HFFc6 (cell line): ENCODE results near the gene PPARGC1A. TPM values are rescaled to one million over a fixed set of nuclear protein-coding genes. Genes with fewer than 3 reads are reported as not detected.
A peak's percentile ranks its signal among the peaks of the same experiment; 100 is the strongest.

ENCODE experiments used
- DNase-seq: peaks from one replicate; pipeline ENCODE4 v3.0.0-alpha.2; 2018
- H3K27ac Mint-ChIP-seq: 2 replicates; pipeline ENCODE4 v1.8.0; 2020; ENCODE audit warnings: mild to moderate bottlenecking, mixed read lengths
- H3K27me3 Mint-ChIP-seq: 2 replicates; pipeline ENCODE4 v1.8.0; 2021; ENCODE audit warnings: mild to moderate bottlenecking, moderate library complexity, mixed read lengths; ENCODE audit not compliant: insufficient read depth
- H3K36me3 Mint-ChIP-seq: 2 replicates; pipeline ENCODE4 v1.8.0; 2021; ENCODE audit warnings: low read depth, mixed read lengths
- H3K4me1 Mint-ChIP-seq: 2 replicates; pipeline ENCODE4 v1.8.0; 2020; ENCODE audit warnings: low read depth, mixed read lengths
- H3K4me3 Mint-ChIP-seq: 2 replicates; pipeline ENCODE4 v1.8.0; 2020; ENCODE audit warnings: mild to moderate bottlenecking, moderate library complexity, mixed read lengths
- H3K9me3 Mint-ChIP-seq: 2 replicates; pipeline ENCODE4 v1.8.0; 2020; ENCODE audit warnings: mild to moderate bottlenecking, mixed read lengths
- CTCF ChIP-seq: fragments of 200-600 bp; sonication (generic); IDR thresholded peaks from 2 replicates; pipeline ENCODE4 v1.5.0; 2021; ENCODE audit warnings: antibody characterized with exemption, mild to moderate bottlenecking
- total RNA-seq, 6 experiments: library from RNA; stranded (reverse); fragmentation: NEBNext Ultra II Directional; extraction: Animal tissue kit (Norgen Biotek cat#: 25700); gene quantifications; 2 replicates in 1 of 6; 3 replicates in 5 of 6; pipeline ENCODE4 v1.2.3, GENCODE V29; 2021

Gene PPARGC1A
- total RNA-seq, 6 experiments from 2014 or later = not detected

- no peak for DNase-seq
- Mint-ChIP-seq H3K4me3 (no peak overlapping the region), H3K27me3 (no peaks in the 10 kb centered on the region), H3K27ac (no peak overlapping the region), H3K36me3 (no peaks in the 10 kb centered on the region), H3K9me3 (peaks cover 39% of the 10 kb centered on the region), H3K4me1 (no peaks in the 10 kb centered on the region)
- TF ChIP-seq CTCF = no peak
These were observed 75.3 kb downstream of the PPARGC1A start for GRCh38 chr4:23814587-23814986.

- no peak overlapping the region for H3K4me3 Mint-ChIP-seq
- H3K4me1 Mint-ChIP-seq = no peaks in the 10 kb centered on the region
- H3K27ac Mint-ChIP-seq = no peak overlapping the region
- no peaks in the 10 kb centered on the region for H3K36me3 Mint-ChIP-seq
- H3K9me3 Mint-ChIP-seq = peaks cover 25% of the 10 kb centered on the region
- TF ChIP-seq CTCF = no peak
- no peak for DNase-seq
- H3K27me3 Mint-ChIP-seq = no peaks in the 10 kb centered on the region
These were observed 78.7 kb downstream of the PPARGC1A start for GRCh38 chr4:23811161-23811560.

GRCh38 chr4:23805450-23805851 lies 84.4 kb downstream of the PPARGC1A start:
- Mint-ChIP-seq H3K36me3 (no peaks in the 10 kb centered on the region; the same call in 1 of the 2 replicates), H3K27ac (no peak overlapping the region), H3K27me3 (no peaks in the 10 kb centered on the region), H3K4me3 (no peak overlapping the region), H3K9me3 (peaks cover 37% of the 10 kb centered on the region), H3K4me1 (no peaks in the 10 kb centered on the region)
- DNase-seq = no peak
- TF ChIP-seq CTCF = no peak

- no peaks in the 10 kb centered on the region for H3K27me3 Mint-ChIP-seq
- DNase-seq = peak; percentile 0
- H3K9me3 Mint-ChIP-seq = peaks cover 21% of the 10 kb centered on the region
- no peak overlapping the region for H3K4me3 Mint-ChIP-seq
- no peak for TF ChIP-seq CTCF
- no peak overlapping the region for H3K27ac Mint-ChIP-seq
- no peaks in the 10 kb centered on the region for H3K4me1 Mint-ChIP-seq
- no peaks in the 10 kb centered on the region for H3K36me3 Mint-ChIP-seq
These were observed 100.1 kb downstream of the PPARGC1A start for GRCh38 chr4:23789762-23790161.

- no peak for TF ChIP-seq CTCF
- Mint-ChIP-seq H3K4me1 (no peaks in the 10 kb centered on the region), H3K4me3 (no peak overlapping the region), H3K27ac (no peak overlapping the region), H3K27me3 (no peaks in the 10 kb centered on the region), H3K36me3 (no peaks in the 10 kb centered on the region), H3K9me3 (peaks cover 25% of the 10 kb centered on the region)
- no peak for DNase-seq
These were observed 101.4 kb downstream of the PPARGC1A start for GRCh38 chr4:23788460-23788859.

GRCh38 chr4:23788027-23788426 lies 101.8 kb downstream of the PPARGC1A start:
- H3K9me3 Mint-ChIP-seq = peaks cover 30% of the 10 kb centered on the region
- no peak for TF ChIP-seq CTCF
- H3K4me3 Mint-ChIP-seq = no peak overlapping the region
- H3K27me3 Mint-ChIP-seq = no peaks in the 10 kb centered on the region
- no peak for DNase-seq
- no peaks in the 10 kb centered on the region for H3K36me3 Mint-ChIP-seq
- no peak overlapping the region for H3K27ac Mint-ChIP-seq
- H3K4me1 Mint-ChIP-seq = no peaks in the 10 kb centered on the region
